Measurements from ENCODE around the gene CSDE1.

DNA sequence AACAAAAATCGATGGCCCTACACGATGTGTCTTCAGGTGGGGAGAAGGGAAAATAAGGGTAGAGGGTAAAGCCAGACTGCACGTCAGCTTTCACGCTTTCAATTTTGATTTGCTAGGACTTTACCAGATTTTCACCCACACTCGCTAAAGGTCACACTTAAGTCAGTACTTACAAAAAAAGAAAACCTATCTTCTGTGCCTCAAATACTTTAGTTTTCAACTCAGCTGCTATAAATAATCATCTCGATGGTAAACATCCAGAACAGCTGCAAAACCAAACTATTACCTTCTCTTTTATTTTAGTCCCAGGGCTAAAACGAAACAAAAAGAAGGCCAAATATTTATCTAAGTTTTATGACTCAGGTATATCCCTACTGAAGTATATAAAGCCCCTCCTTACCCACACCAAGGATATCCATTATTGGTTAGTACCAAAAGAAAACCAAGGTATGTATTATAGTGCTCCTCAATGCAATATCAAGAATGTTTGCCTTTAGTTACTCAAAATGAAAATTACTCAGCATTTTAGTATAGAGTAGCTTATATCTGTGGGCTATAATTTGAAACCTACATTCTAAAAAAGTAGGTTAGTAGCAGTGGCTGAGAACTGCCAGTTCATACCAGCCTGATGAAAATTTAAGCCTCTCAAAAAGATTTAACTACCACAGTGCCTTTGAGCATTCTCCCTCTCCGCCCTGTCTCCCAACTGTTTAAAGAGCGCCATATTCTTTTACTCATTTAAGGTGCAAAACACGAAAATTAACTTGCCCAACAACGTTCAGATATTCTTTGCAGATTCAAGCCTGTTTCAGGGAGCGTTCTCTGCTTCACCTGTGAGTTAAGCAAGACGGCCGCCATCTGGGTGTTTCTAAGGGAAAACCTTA is 1.5 kb downstream of the CSDE1 start:
- TF ChIP-seq, protein P1, sequence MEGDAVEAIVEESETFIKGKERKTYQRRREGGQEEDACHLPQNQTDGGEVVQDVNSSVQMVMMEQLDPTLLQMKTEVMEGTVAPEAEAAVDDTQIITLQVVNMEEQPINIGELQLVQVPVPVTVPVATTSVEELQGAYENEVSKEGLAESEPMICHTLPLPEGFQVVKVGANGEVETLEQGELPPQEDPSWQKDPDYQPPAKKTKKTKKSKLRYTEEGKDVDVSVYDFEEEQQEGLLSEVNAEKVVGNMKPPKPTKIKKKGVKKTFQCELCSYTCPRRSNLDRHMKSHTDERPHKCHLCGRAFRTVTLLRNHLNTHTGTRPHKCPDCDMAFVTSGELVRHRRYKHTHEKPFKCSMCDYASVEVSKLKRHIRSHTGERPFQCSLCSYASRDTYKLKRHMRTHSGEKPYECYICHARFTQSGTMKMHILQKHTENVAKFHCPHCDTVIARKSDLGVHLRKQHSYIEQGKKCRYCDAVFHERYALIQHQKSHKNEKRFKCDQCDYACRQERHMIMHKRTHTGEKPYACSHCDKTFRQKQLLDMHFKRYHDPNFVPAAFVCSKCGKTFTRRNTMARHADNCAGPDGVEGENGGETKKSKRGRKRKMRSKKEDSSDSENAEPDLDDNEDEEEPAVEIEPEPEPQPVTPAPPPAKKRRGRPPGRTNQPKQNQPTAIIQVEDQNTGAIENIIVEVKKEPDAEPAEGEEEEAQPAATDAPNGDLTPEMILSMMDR (IDR thresholded peaks at IDR 0.05; ENCODE audit: low read depth, low read length, poor library complexity, severe bottlenecking) = no peak
- TF ChIP-seq EZH2phosphoT487 (IDR thresholded peaks at IDR 0.05; ENCODE audit: borderline replicate concordance, low read length) = no peak
